ENCODE data around the gene PAQR8. TPM values are rescaled to one million over a fixed set of nuclear protein-coding genes. Genes with fewer than 3 reads are reported as not detected.

PAQR8 gene
- total and polyA plus RNA-seq, 2 of the 13 experiments (the other 11 are each of a cell fraction or from before 2014, with no cell fraction given): 37.7 to 50.7 TPM

DNA sequence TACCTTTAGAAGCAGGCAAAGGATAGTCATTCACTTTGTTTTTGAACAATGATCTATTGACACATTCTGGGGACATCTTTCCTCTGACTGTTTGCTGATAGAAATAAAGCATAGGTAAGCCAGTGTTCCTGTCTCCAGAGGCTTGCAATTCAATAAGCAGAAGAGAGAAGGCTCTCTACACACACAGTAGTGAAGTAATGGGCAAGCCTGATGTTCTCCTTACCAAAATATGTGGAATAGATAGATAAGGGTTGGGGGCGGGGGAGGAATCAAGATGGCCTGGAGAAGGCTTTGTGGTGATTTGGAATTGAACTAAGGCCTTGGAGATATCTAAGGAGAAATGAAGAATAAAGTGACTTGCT lies 27.3 kb downstream of the PAQR8 start (continued):
- peak; percentile 63; the same call in 1 of the 2 replicates for TF ChIP-seq SOX5 (CRISPR knock-in tag; IDR thresholded peaks at IDR 0.05; ENCODE audit: borderline replicate concordance)
- no peak for TF ChIP-seq GMEB2 (CRISPR knock-in tag; IDR thresholded peaks at IDR 0.05; ENCODE audit: low read depth)
- no peak for TF ChIP-seq HNRNPK (IDR thresholded peaks at IDR 0.05; ENCODE audit: low read depth, low read length, poor library complexity, severe bottlenecking)
- TF ChIP-seq, protein P1, sequence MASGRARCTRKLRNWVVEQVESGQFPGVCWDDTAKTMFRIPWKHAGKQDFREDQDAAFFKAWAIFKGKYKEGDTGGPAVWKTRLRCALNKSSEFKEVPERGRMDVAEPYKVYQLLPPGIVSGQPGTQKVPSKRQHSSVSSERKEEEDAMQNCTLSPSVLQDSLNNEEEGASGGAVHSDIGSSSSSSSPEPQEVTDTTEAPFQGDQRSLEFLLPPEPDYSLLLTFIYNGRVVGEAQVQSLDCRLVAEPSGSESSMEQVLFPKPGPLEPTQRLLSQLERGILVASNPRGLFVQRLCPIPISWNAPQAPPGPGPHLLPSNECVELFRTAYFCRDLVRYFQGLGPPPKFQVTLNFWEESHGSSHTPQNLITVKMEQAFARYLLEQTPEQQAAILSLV (CRISPR knock-in tag; IDR thresholded peaks at IDR 0.05; ENCODE audit: borderline replicate concordance): no peak
- no peak for TF ChIP-seq ZNF354B (CRISPR knock-in tag; IDR thresholded peaks at IDR 0.05)
- TF ChIP-seq GATAD2A (CRISPR knock-in tag; IDR thresholded peaks at IDR 0.05): 0 out of 2 replicates have a peak, but pooled peaks have one; percentile 4
- TF ChIP-seq ZBTB10 (CRISPR knock-in tag; IDR thresholded peaks at IDR 0.05; ENCODE audit: borderline replicate concordance): no peak
- TF ChIP-seq ZNF503 (CRISPR knock-in tag; IDR thresholded peaks at IDR 0.05): peak; percentile 2; the same call in 1 of the 2 replicates
- no peak for TF ChIP-seq ZBTB46 (CRISPR knock-in tag; IDR thresholded peaks at IDR 0.05; ENCODE audit: borderline replicate concordance)
- TF ChIP-seq ZNF34 (CRISPR knock-in tag; IDR thresholded peaks at IDR 0.05; ENCODE audit: borderline replicate concordance): 0 out of 2 replicates have a peak, but pooled peaks have one; percentile 35
- no peak for TF ChIP-seq TCF12 (IDR thresholded peaks at IDR 0.05)
- no peak for TF ChIP-seq TCF12 (CRISPR knock-in tag; IDR thresholded peaks at IDR 0.05)
- TF ChIP-seq, protein P2, sequence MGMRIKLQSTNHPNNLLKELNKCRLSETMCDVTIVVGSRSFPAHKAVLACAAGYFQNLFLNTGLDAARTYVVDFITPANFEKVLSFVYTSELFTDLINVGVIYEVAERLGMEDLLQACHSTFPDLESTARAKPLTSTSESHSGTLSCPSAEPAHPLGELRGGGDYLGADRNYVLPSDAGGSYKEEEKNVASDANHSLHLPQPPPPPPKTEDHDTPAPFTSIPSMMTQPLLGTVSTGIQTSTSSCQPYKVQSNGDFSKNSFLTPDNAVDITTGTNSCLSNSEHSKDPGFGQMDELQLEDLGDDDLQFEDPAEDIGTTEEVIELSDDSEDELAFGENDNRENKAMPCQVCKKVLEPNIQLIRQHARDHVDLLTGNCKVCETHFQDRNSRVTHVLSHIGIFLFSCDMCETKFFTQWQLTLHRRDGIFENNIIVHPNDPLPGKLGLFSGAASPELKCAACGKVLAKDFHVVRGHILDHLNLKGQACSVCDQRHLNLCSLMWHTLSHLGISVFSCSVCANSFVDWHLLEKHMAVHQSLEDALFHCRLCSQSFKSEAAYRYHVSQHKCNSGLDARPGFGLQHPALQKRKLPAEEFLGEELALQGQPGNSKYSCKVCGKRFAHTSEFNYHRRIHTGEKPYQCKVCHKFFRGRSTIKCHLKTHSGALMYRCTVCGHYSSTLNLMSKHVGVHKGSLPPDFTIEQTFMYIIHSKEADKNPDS (CRISPR knock-in tag; IDR thresholded peaks at IDR 0.05): no peak
- no peak for TF ChIP-seq RBAK (CRISPR knock-in tag; IDR thresholded peaks at IDR 0.05)
- TF ChIP-seq MYPOP (CRISPR knock-in tag; IDR thresholded peaks at IDR 0.05): peak; percentile 60; the same call in 1 of the 2 replicates
- no peak for TF ChIP-seq ZNF235 (CRISPR knock-in tag; IDR thresholded peaks at IDR 0.05; ENCODE audit: borderline replicate concordance)
- 0 out of 2 replicates have a peak, but pooled peaks have one; percentile 12 for TF ChIP-seq ZNF772 (CRISPR knock-in tag; IDR thresholded peaks at IDR 0.05)
